ENCODE data around the gene CHFR. TPM values are rescaled to one million over a fixed set of nuclear protein-coding genes. Genes with fewer than 3 reads are reported as not detected.

CHFR gene
- total and polyA plus RNA-seq, 2 donors (not counting 3 experiments of a cell fraction or from before 2014, with no cell fraction given): 45.4 to 66.5 TPM

DNA sequence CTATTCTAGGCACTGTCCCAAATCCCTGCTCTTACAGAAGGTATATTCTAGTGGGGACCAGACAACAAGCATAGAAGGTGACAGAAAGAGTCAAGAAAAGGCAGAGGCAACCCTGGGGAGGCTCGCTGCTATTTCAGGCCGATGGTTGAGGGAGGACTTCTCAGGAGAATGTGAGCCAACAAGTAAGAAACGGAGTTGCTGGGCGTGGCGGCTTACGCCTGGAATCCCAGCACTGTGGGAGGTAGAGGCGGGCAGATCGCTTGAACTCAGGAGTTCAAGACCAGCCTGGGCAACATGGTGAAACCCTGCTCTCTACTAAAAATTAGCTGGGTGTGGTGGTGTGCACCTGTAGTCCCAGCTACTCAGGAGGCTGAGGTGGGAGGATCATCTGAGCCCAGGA is 54.1 kb downstream of the CHFR start:
- Histone ChIP-seq H4K20me1 (replicated peaks; ENCODE audit: control insufficient read depth, extremely low read depth, insufficient read depth, low read length) (no peaks in the 10 kb centered on the region), H3K4me2 (ENCODE audit: insufficient read depth, low read length) (no peak overlapping the region), H3K4me3 (replicated peaks in 1 of 3; ENCODE audit: insufficient read depth in 1 of 3, low read depth in 1 of 3, low read length in 3 of 3) (no peak overlapping the region), H3K9ac (replicated peaks; ENCODE audit: extremely low read depth, insufficient read depth, low read length) (no peak overlapping the region), H3K36me3 (ENCODE audit: control insufficient read depth in 2 of 2, extremely low read depth in 1 of 2, insufficient read depth in 2 of 2, low read length in 2 of 2) (peaks cover 0 to 2% of the 10 kb centered on the region in 2 experiments), H3K9me3 (replicated peaks; ENCODE audit: control insufficient read depth, insufficient read depth, low read length) (no peaks in the 10 kb centered on the region), H3K79me2 (ENCODE audit: control insufficient read depth, insufficient read depth, low read length) (peaks cover under 1% of the 10 kb centered on the region), H3K27ac (ENCODE audit: insufficient read depth, low read depth, low read length) (no peak overlapping the region), H3K4me1 (ENCODE audit: control insufficient read depth, extremely low read depth, insufficient read depth, low read length) (no peaks in the 10 kb centered on the region), H3K9me1 (replicated peaks; ENCODE audit: control insufficient read depth, extremely low read depth, insufficient read depth, low read length) (no peaks in the 10 kb centered on the region), H3K27me3 (ENCODE audit: control insufficient read depth in 2 of 2, insufficient read depth in 2 of 2, low read length in 2 of 2) (no peaks in the 10 kb centered on the region), H2AFZ (ENCODE audit: low read depth, low read length) (no peak overlapping the region)
- FAIRE-seq (no peak), DNase-seq (ENCODE audit: low read depth, low spot score) (no peak)
- dilution Hi-C loops (cut with MboI; ENCODE audit: extremely low pct_ligation_motif_present, low sequenced_read_pairs) (no loop called here), intact Hi-C loops (cut with micrococcal nuclease) (no loop called here)
- TF ChIP-seq POLR2A (IDR thresholded peaks at IDR 0.05; ENCODE audit: low read depth, low read length): no peak
- TF ChIP-seq GATA2 (IDR thresholded peaks at IDR 0.05; ENCODE audit: insufficient read depth, insufficient read length, low read depth, low read length): no peak
- TF ChIP-seq MYC (IDR thresholded peaks at IDR 0.05; ENCODE audit: low read depth, low read length): no peak
- no peak for TF ChIP-seq EZH2 (IDR thresholded peaks at IDR 0.05; ENCODE audit: borderline replicate concordance, low read depth, low read length, severe bottlenecking)
- TF ChIP-seq POLR2AphosphoS5 (IDR thresholded peaks at IDR 0.05; ENCODE audit: insufficient read depth, low read depth, low read length): no peak
- TF ChIP-seq FOS (IDR thresholded peaks at IDR 0.05; ENCODE audit: borderline replicate concordance, insufficient read depth, low read length): no peak
- TF ChIP-seq JUN (IDR thresholded peaks at IDR 0.05; ENCODE audit: borderline replicate concordance, insufficient read depth, insufficient read length, low read depth): no peak
- TF ChIP-seq, protein P1, sequence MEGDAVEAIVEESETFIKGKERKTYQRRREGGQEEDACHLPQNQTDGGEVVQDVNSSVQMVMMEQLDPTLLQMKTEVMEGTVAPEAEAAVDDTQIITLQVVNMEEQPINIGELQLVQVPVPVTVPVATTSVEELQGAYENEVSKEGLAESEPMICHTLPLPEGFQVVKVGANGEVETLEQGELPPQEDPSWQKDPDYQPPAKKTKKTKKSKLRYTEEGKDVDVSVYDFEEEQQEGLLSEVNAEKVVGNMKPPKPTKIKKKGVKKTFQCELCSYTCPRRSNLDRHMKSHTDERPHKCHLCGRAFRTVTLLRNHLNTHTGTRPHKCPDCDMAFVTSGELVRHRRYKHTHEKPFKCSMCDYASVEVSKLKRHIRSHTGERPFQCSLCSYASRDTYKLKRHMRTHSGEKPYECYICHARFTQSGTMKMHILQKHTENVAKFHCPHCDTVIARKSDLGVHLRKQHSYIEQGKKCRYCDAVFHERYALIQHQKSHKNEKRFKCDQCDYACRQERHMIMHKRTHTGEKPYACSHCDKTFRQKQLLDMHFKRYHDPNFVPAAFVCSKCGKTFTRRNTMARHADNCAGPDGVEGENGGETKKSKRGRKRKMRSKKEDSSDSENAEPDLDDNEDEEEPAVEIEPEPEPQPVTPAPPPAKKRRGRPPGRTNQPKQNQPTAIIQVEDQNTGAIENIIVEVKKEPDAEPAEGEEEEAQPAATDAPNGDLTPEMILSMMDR (IDR thresholded peaks at IDR 0.05; ENCODE audit: extremely low read depth in 1 of 2, insufficient read depth in 1 of 2, low read depth in 1 of 2, low read length in 2 of 2): no peak
- TF ChIP-seq, protein P2, sequence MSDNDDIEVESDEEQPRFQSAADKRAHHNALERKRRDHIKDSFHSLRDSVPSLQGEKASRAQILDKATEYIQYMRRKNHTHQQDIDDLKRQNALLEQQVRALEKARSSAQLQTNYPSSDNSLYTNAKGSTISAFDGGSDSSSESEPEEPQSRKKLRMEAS (IDR thresholded peaks at IDR 0.05; ENCODE audit: insufficient read depth, insufficient read length): no peak
- POLR2A ChIA-PET: no interaction called here
- CTCF ChIA-PET: no interaction called here
- no TSS peak for BruUV-seq (replicated peaks)
